ENCODE data around the gene MICB.

MICB gene

DNA sequence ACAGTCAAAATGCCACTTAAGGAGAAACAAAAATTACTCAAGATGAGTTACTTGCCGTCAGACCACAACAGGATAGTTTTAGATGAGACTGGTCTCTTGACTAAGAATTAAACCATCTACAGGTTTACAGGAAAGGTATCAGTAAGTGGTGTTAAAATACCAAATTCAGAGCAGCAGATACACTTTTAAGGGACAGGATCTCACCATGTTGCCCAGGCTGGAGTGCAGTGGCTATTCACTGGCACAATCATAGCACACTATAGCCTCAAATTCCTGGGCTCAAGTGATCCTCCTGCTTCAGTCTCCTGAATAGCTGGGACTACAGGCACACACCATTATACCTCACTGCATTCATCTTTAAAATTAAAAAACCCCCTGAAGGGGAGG lies 35.5 kb downstream of the MICB start:
- WGBS (ENCODE audit: extremely low coverage, insufficient coverage, insufficient read length): no CpG with 5 or more reads among the region's 1 CpG

GRCh38 chr6:31534011-31534410 lies 36.1 kb downstream of the MICB start:
- Histone ChIP-seq H3K23ac (ENCODE audit: low read length) (no peak overlapping the region), H2AFZ (ENCODE audit: insufficient read depth, low read length, poor library complexity) (no peak overlapping the region), H3K4me2 (ENCODE audit: low read length) (no peak overlapping the region), H4K8ac (ENCODE audit: low read depth, low read length) (no peak overlapping the region), H4K91ac (ENCODE audit: low read depth, low read length) (no peak overlapping the region), H3K4me1 (ENCODE audit: control insufficient read depth in 1 of 2, insufficient read depth in 2 of 2, low read length in 2 of 2) (no peaks in the 10 kb centered on the region), H3K27me3 (ENCODE audit: insufficient read depth, low read length) (no peaks in the 10 kb centered on the region), H3K9ac (ENCODE audit: low read length) (no peak overlapping the region), H3K9me3 (ENCODE audit: insufficient read depth, low read depth, low read length) (no peaks in the 10 kb centered on the region), H2BK5ac (ENCODE audit: low read depth, low read length, poor library complexity) (no peak overlapping the region), H3K4me3 (ENCODE audit: low read depth, low read length) (no peak overlapping the region), H4K12ac (ENCODE audit: low read depth, low read length) (no peak overlapping the region), H3K4ac (ENCODE audit: low read depth, low read length) (no peak overlapping the region), H3K14ac (ENCODE audit: low read length) (no peak overlapping the region), H3K27ac (ENCODE audit: low read depth, low read length) (no peak overlapping the region), H3K79me2 (ENCODE audit: control insufficient read depth, insufficient read depth, low read length, poor library complexity) (no peaks in the 10 kb centered on the region), H2AK5ac (ENCODE audit: low read length) (no peak overlapping the region), H2BK12ac (ENCODE audit: low read length) (no peak overlapping the region), H3K18ac (ENCODE audit: low read length) (no peak overlapping the region), H3K36me3 (ENCODE audit: control insufficient read depth in 1 of 2, insufficient read depth in 2 of 2, low read length in 2 of 2) (peaks cover 59 to 89% of the 10 kb centered on the region in 2 experiments), H2BK120ac (ENCODE audit: insufficient read depth, low read length, poor library complexity) (no peak overlapping the region), H3K79me1 (ENCODE audit: low read length) (no peaks in the 10 kb centered on the region)
- no CpG with 5 or more reads among the region's 6 CpGs for WGBS (ENCODE audit: extremely low coverage, insufficient coverage, insufficient read length)
- DNase-seq: no peak

More for the DNA sequence above, 35.5 kb downstream of the MICB start:
- no peak for DNase-seq
- H3K14ac ChIP-seq (ENCODE audit: low read length): no peak overlapping the region
- no peak overlapping the region for H4K12ac ChIP-seq (ENCODE audit: low read depth, low read length)
- no peak overlapping the region for H3K23ac ChIP-seq (ENCODE audit: low read length)
- H3K27ac ChIP-seq (ENCODE audit: low read depth, low read length): no peak overlapping the region
- no peak overlapping the region for H2BK12ac ChIP-seq (ENCODE audit: low read length)
- no peak overlapping the region for H2AK5ac ChIP-seq (ENCODE audit: low read length)
- H3K9ac ChIP-seq (ENCODE audit: low read length): no peak overlapping the region
- peaks cover 54 to 83% of the 10 kb centered on the region in 2 experiments for H3K36me3 ChIP-seq (ENCODE audit: control insufficient read depth in 1 of 2, insufficient read depth in 2 of 2, low read length in 2 of 2)
- no peak overlapping the region for H2BK120ac ChIP-seq (ENCODE audit: insufficient read depth, low read length, poor library complexity)
- no peaks in the 10 kb centered on the region for H3K4me1 ChIP-seq (ENCODE audit: control insufficient read depth in 1 of 2, insufficient read depth in 2 of 2, low read length in 2 of 2)
- no peaks in the 10 kb centered on the region for H3K27me3 ChIP-seq (ENCODE audit: insufficient read depth, low read length)
- no peaks in the 10 kb centered on the region for H3K79me2 ChIP-seq (ENCODE audit: control insufficient read depth, insufficient read depth, low read length, poor library complexity)
- no peak overlapping the region for H4K8ac ChIP-seq (ENCODE audit: low read depth, low read length)
- no peak overlapping the region for H3K4ac ChIP-seq (ENCODE audit: low read depth, low read length)
- no peak overlapping the region for H2AFZ ChIP-seq (ENCODE audit: insufficient read depth, low read length, poor library complexity)
- no peaks in the 10 kb centered on the region for H3K79me1 ChIP-seq (ENCODE audit: low read length)
- no peak overlapping the region for H2BK5ac ChIP-seq (ENCODE audit: low read depth, low read length, poor library complexity)
- H3K9me3 ChIP-seq (ENCODE audit: insufficient read depth, low read depth, low read length): no peaks in the 10 kb centered on the region
- no peak overlapping the region for H3K4me2 ChIP-seq (ENCODE audit: low read length)
- H3K4me3 ChIP-seq (ENCODE audit: low read depth, low read length): no peak overlapping the region
- H3K18ac ChIP-seq (ENCODE audit: low read length): no peak overlapping the region
- H4K91ac ChIP-seq (ENCODE audit: low read depth, low read length): no peak overlapping the region

- peak overlapping the region; percentile 34 for H3K18ac ChIP-seq (ENCODE audit: low read length)
- no peak for DNase-seq
- no peak overlapping the region for H3K4me2 ChIP-seq (ENCODE audit: low read length)
- H4K91ac ChIP-seq (ENCODE audit: low read depth, low read length): no peak overlapping the region
- no CpG with 5 or more reads among the region's 24 CpGs for WGBS (ENCODE audit: extremely low coverage, insufficient coverage, insufficient read length)
- peaks cover 3% of the 10 kb centered on the region for H3K79me2 ChIP-seq (ENCODE audit: control insufficient read depth, insufficient read depth, low read length, poor library complexity)
- no peak overlapping the region for H4K8ac ChIP-seq (ENCODE audit: low read depth, low read length)
- H3K4me3 ChIP-seq (ENCODE audit: low read depth, low read length): no peak overlapping the region
- H3K27ac ChIP-seq (ENCODE audit: low read depth, low read length): no peak overlapping the region
- H2AK5ac ChIP-seq (ENCODE audit: low read length): no peak overlapping the region
- H3K14ac ChIP-seq (ENCODE audit: low read length): no peak overlapping the region
- H2AFZ ChIP-seq (ENCODE audit: insufficient read depth, low read length, poor library complexity): no peak overlapping the region
- no peak overlapping the region for H2BK120ac ChIP-seq (ENCODE audit: insufficient read depth, low read length, poor library complexity)
- no peak overlapping the region for H2BK12ac ChIP-seq (ENCODE audit: low read length)
- no peak overlapping the region for H2BK5ac ChIP-seq (ENCODE audit: low read depth, low read length, poor library complexity)
- H3K27me3 ChIP-seq (ENCODE audit: insufficient read depth, low read length): no peaks in the 10 kb centered on the region
- H4K12ac ChIP-seq (ENCODE audit: low read depth, low read length): no peak overlapping the region
- no peaks in the 10 kb centered on the region for H3K4me1 ChIP-seq (ENCODE audit: control insufficient read depth in 1 of 2, insufficient read depth in 2 of 2, low read length in 2 of 2)
- H3K9ac ChIP-seq (ENCODE audit: low read length): no peak overlapping the region
- peaks cover 58 to 91% of the 10 kb centered on the region in 2 experiments for H3K36me3 ChIP-seq (ENCODE audit: control insufficient read depth in 1 of 2, insufficient read depth in 2 of 2, low read length in 2 of 2)
- H3K9me3 ChIP-seq (ENCODE audit: insufficient read depth, low read depth, low read length): no peaks in the 10 kb centered on the region
- no peak overlapping the region for H3K4ac ChIP-seq (ENCODE audit: low read depth, low read length)
- H3K23ac ChIP-seq (ENCODE audit: low read length): no peak overlapping the region
- H3K79me1 ChIP-seq (ENCODE audit: low read length): no peaks in the 10 kb centered on the region
Measured at GRCh38 chr6:31534521-31535040, 36.6 kb downstream of the MICB start.

GRCh38 chr6:31535538-31536324 lies 37.8 kb downstream of the MICB start:
- Histone ChIP-seq H3K4me2 (ENCODE audit: low read length) (no peak overlapping the region), H3K36me3 (ENCODE audit: control insufficient read depth in 1 of 2, insufficient read depth in 2 of 2, low read length in 2 of 2) (peaks cover 57 to 88% of the 10 kb centered on the region in 2 experiments), H2BK12ac (ENCODE audit: low read length) (no peak overlapping the region), H3K27me3 (ENCODE audit: insufficient read depth, low read length) (no peaks in the 10 kb centered on the region), H2BK120ac (ENCODE audit: insufficient read depth, low read length, poor library complexity) (no peak overlapping the region), H3K14ac (ENCODE audit: low read length) (no peak overlapping the region), H3K18ac (ENCODE audit: low read length) (no peak overlapping the region), H3K23ac (ENCODE audit: low read length) (no peak overlapping the region), H4K91ac (ENCODE audit: low read depth, low read length) (no peak overlapping the region), H3K79me1 (ENCODE audit: low read length) (no peaks in the 10 kb centered on the region), H3K27ac (ENCODE audit: low read depth, low read length) (no peak overlapping the region), H3K4me1 (ENCODE audit: control insufficient read depth in 1 of 2, insufficient read depth in 2 of 2, low read length in 2 of 2) (peaks cover 6% of the 10 kb centered on the region in 2 experiments), H3K9me3 (ENCODE audit: insufficient read depth, low read depth, low read length) (no peaks in the 10 kb centered on the region), H3K4me3 (ENCODE audit: low read depth, low read length) (no peak overlapping the region), H3K9ac (ENCODE audit: low read length) (no peak overlapping the region), H4K12ac (ENCODE audit: low read depth, low read length) (no peak overlapping the region), H2AK5ac (ENCODE audit: low read length) (no peak overlapping the region), H3K79me2 (ENCODE audit: control insufficient read depth, insufficient read depth, low read length, poor library complexity) (peaks cover 12% of the 10 kb centered on the region), H2BK5ac (ENCODE audit: low read depth, low read length, poor library complexity) (no peak overlapping the region), H2AFZ (ENCODE audit: insufficient read depth, low read length, poor library complexity) (no peak overlapping the region), H3K4ac (ENCODE audit: low read depth, low read length) (no peak overlapping the region), H4K8ac (ENCODE audit: low read depth, low read length) (no peak overlapping the region)
- WGBS (ENCODE audit: extremely low coverage, insufficient coverage, insufficient read length): no CpG with 5 or more reads among the region's 2 CpGs
- no peak for DNase-seq

Data from trophoblast cell (in vitro differentiated cells and primary cell).